COLO829 (cell line): ENCODE data around the gene EPHA2.
"Not testable (repeated sequence)": the region's sequence is repeated elsewhere in the genome, so short reads cannot be mapped to it uniquely, and the experiment has no call there.

ENCODE experiments used
- DNase-seq: peaks from one replicate; pipeline ENCODE4 v3.0.0; 2012; ENCODE audit warnings: low spot score

Gene EPHA2

GRCh38 chr1:16118706-16119105 lies 37.2 kb downstream of the EPHA2 start:
- DNase-seq: no peak

GRCh38 chr1:16117936-16118335 lies 37.9 kb downstream of the EPHA2 start:
- DNase-seq: no peak

DNA sequence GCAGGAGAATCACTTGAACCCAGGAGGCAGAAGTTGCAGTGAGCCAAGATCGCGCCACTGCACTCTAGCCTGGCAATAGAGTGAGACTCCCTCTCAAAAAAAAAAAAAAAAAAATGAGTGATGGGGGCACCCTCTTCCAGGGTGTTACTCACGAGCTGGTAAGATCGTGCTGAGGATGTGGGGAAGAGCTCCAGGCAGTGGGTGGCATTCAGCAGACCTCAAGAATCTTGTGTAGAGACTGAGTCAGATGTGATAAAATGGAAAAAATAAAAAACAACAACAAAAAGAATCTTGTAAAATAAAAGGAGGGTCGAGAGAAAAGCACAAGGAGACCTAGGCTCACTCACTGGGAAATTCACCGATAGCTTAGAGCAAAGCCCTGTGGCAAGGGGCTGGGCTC lies 38.5 kb downstream of the EPHA2 start:
- no peak for DNase-seq

- no peak for DNase-seq
These were observed 39.2 kb downstream of the EPHA2 start for GRCh38 chr1:16116625-16117024.

DNA sequence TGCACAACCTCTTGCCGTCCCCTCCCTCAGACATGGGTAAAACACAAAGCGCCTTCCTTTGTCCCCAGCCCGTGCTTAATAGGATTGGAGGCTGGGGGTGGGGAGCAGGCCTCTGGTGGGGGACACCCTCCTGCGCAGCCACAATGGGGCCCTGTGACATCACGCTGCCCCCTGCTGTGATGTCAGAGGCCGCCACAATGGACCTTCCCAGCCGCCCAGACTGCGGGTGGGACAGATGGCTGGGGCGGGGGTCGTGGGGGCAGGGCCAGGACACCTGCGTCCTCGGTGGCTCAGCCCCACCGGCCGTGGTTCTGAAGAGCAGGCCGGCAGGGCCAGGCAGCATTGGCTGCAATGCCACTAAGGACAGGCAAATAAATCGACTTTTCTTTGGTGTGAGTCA lies 39.9 kb downstream of the EPHA2 start:
- DNase-seq: no peak

GRCh38 chr1:16115468-16115983 lies 40.3 kb downstream of the EPHA2 start:
- no peak for DNase-seq

DNA sequence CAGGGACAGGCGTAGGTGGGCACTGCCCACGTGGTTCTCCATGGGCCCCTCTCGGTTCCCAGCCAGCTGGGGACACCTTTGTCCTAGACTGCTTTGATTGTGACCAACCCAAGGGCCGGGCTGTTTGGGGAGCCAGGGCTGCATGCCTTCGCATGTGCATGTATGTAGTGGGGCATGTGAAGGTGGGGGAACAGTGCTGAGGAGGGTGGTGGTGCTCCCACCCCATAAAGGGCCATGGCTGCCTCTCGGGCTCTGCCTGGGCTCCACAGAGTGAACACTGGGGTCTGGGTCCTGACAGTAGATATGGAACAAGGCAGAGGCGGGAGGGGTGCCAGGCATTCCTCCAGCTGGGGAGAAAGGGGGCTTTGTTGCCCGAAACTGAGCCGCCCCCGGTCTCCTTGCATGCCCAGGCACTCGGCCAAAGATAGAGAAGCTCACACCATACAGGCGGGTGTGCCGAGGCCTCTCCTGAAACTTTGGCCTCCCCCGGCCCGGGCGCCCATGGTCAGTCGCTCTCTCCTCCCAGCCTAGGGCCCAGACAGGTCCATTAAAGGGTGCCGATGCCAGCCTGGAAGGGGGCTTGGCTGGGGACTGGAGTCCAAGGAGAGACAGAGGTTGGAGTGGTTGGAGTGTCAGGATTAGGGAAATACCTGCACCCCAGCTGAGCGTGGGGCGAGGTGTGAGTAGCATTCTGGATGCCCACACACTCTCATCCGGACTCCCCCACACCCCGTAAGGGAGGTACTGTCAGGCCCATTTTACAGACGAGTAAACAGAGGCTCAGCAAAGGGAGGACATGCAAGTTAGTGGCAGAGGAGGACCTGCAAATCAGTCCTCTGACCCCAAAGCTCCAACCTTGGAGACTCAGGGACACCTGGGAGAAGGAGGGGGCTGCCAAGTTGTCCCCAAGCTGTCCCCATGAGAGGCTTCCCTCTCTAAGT lies 41.1 kb downstream of the EPHA2 start:
- peak; percentile 34 for DNase-seq

DNA sequence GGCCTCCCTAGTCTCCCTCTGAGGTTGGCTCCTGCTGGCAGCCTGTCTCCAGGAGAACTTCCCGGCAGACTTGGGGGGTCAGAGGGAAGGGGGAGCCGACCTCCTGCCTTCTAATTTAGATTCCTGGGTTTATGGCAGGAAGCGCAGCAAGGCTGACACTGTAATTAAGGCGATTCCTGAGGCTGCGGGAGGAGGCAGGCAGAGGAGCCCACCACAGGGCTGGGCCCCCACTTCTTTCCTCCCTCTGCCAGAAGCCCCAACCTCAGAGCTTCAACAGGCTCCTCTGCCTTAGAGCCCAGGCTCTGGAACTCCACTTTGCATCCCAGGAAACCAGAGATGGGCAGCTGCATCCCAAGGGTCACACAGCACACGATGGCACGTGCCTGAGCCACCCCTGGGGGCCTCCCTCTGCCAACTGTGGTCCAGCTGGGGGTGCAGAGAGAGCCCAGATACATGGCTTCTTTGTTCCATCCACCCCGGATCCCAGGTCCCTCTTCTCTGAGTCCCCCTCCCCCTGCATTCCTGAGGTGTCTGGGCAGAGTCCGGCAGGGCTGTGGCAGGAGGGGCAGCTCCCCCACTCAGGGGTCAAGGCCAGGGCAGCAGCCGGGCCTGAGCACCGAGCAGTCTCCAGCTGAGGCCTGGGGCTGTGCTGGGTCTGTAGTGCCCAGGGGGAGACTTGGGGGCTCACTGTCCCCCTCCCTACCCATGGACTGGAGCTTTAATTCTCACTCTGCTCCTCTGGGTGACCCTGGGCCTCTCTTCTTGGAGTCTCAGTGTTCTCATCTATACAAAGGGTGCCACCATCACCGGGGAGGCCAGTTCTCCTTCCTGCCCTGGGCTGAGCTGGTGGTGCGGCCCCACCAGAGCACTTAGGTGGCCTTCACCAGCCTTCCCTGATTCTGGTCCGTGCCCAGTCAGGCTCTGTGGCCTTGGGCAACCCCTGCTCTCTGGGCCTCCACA lies 43.0 kb downstream of the EPHA2 start:
- no peak for DNase-seq

GRCh38 chr1:16111771-16112595 lies 43.9 kb downstream of the EPHA2 start:
- DNase-seq: no peak

DNA sequence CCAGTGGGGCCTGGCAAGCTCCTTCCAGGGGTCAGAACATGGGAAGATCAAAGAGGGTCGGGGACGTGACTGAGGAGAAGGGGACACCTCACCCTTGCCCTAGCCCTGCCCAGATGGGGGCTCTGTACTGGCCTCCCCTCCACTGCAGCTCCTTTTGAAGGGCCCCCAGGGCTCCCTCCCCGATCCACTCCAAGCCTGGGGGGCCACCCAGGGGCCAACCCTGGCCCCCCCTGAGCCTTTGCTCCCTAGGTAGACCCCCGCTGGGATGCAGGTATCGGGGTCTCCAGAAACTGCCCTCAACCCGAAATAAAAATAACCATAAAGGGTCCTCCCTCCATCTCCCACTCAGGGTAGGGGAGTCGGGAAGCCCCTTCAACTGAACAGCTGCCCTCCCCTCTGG lies 45.0 kb downstream of the EPHA2 start:
- DNase-seq: no peak

DNA sequence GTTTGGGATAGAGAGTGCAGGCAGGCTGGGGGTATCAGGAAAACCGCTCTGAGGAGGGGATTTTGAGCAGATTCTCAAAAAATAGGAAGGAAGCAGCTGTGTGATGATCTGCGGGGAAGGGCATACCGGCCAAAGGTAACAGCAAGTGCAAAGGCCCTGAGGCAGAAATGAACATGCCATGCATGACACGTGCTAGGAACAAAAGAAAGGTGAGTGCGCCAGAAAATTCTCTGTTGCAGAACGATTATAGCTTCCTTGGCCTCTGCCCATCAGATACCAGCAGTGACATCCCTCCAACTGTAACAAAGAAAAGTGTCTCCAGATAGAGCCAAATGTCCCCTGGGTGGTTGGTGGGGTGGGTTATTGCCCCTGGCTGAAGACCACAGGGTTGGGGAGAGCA lies 45.4 kb downstream of the EPHA2 start:
- DNase-seq: no peak

DNA sequence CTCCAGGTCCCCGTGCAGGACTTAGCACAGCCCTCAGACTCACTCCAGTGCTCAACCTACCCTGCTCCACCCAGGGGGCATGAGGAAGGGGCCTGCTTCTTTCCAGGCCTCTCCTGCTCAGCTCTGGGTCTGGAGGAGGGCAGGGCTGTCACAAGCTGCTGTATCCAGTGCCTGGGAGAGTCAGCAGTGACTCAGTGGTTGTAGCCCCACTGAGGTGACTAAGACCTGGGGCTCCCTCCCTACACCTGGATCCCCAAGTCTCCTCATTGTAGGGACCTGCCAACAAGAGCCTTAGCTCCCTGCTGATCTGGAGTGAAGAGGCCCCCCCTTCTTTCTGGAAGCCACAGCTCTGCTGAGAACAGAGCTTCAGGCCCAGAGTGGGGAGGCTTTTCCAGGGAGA lies 46.3 kb downstream of the EPHA2 start:
- no peak for DNase-seq

GRCh38 chr1:16107039-16107438 lies 48.8 kb downstream of the EPHA2 start:
- DNase-seq: not testable (repeated sequence)

GRCh38 chr1:16101623-16102022 lies 54.2 kb downstream of the EPHA2 start:
- DNase-seq: no peak

- no peak for DNase-seq
These were observed 56.5 kb downstream of the EPHA2 start for GRCh38 chr1:16099412-16099811.

DNA sequence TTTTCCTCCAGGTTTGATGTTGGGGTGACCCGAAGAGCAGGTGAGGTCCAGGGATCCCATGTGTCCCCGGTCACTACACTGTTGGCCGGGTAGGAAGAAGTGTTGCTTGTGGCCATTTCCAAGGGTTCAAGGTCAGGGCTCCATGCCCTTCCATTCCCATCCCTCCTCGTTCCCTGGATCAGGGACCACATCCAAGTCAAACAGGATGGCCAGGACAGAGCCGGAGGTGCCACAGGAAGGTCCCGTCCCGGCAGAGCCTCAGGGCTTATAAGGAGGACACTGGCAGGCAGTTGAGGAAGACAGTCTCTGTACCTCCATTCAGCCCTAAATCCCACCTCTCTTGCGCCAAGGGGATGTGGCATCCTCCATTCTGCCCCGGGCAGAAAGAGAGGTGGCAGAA lies 60.4 kb downstream of the EPHA2 start:
- DNase-seq: no peak

GRCh38 chr1:16094453-16095158 lies 61.3 kb downstream of the EPHA2 start:
- DNase-seq: no peak

DNA sequence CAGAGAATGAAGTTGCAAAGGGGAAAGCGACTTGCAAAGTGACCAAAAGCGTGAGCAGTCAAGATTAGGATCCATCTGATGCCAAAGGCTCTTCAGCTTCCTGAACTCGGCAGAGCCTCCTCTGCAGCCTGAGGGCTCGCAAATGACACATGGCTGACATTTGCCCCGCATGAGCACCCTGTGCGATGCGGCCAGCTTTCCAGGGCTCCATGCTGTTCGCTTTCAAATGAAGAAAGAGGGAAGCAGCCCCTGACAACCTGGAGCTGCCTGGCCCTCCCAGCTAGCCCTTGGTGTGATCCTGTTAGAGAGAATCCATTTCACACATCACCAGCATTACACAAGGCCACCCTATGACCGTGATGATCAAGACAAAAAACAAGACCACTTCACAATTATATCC lies 62.3 kb downstream of the EPHA2 start:
- no peak for DNase-seq

DNA sequence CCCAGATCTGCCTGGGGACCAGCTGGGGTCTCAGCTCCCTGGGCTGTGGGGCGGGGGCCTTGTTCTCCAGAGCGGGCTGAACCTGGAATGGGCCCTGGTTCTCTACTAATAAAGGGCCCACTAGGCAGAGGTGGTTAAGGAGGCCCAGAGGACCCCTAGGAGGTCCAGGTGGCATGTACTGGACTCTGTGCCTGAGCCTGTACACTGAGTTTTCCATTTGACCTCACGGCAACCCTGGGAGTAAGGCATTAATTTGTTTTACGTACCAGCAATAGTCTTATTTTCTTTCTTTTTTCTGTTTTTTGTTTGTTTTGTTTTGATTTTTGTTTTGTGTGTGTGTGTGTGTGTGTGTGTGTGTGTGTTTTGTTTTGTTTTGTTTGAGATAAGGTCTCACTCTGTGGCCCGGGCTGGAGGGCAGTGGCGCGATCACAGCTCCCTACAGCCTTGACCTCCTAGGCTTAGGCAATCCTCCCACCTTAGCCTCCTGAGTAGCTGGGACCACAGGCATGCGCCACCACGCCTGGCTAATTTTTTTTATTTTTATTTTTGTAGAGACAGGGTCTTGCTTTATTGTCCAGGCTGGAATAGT lies 62.9 kb downstream of the EPHA2 start:
- DNase-seq: no peak

GRCh38 chr1:16092097-16092922 lies 63.6 kb downstream of the EPHA2 start:
- no peak for DNase-seq
